GM19397 (cell line): ENCODE measurements around the gene XDH.

ENCODE experiments used
- ATAC-seq: cut with Tn5 transposase; IDR thresholded peaks from one replicate; pipeline ENCODE4 v1.9.1; 2021; ENCODE audit warnings: mild to moderate bottlenecking, moderate library complexity; ENCODE audit not compliant: unreplicated experiment

The XDH gene

GRCh38 chr2:31366733-31367132, 47.8 kb downstream of the XDH start:
- no peak for ATAC-seq

GRCh38 chr2:31365834-31366505, 48.6 kb downstream of the XDH start:
- no peak for ATAC-seq

GRCh38 chr2:31365348-31365747, 49.2 kb downstream of the XDH start:
- ATAC-seq: no peak

GRCh38 chr2:31363956-31364750, 50.4 kb downstream of the XDH start:
- ATAC-seq: no peak

GRCh38 chr2:31362581-31362980, 52.0 kb downstream of the XDH start:
- ATAC-seq: no peak

- ATAC-seq: no peak
These were observed 55.3 kb downstream of the XDH start for GRCh38 chr2:31359229-31359628.

- no peak for ATAC-seq
These were observed 59.7 kb downstream of the XDH start for GRCh38 chr2:31354837-31355236.

GRCh38 chr2:31353179-31353578, 61.4 kb downstream of the XDH start:
- no peak for ATAC-seq

GRCh38 chr2:31349684-31350083, 64.9 kb downstream of the XDH start:
- no peak for ATAC-seq

- ATAC-seq: no peak
These were observed 65.4 kb downstream of the XDH start for GRCh38 chr2:31349160-31349559.

GRCh38 chr2:31348618-31349017, 65.9 kb downstream of the XDH start:
- no peak for ATAC-seq

- no peak for ATAC-seq
These were observed 66.8 kb downstream of the XDH start for GRCh38 chr2:31347750-31348149.

- ATAC-seq: no peak
These were observed 67.2 kb downstream of the XDH start for GRCh38 chr2:31347319-31347718.

GRCh38 chr2:31344447-31344846, 70.1 kb downstream of the XDH start:
- no peak for ATAC-seq

GRCh38 chr2:31341351-31341750, 73.2 kb downstream of the XDH start:
- ATAC-seq: no peak

- no peak for ATAC-seq
These were observed 74.8 kb downstream of the XDH start for GRCh38 chr2:31339696-31340095.

- no peak for ATAC-seq
These were observed 76.7 kb downstream of the XDH start for GRCh38 chr2:31337860-31338259.

GRCh38 chr2:31337197-31337596, 77.3 kb downstream of the XDH start:
- ATAC-seq: no peak

GRCh38 chr2:31335921-31336585, 78.5 kb downstream of the XDH start:
- ATAC-seq: no peak

- ATAC-seq: no peak
These were observed 80.1 kb downstream of the XDH start for GRCh38 chr2:31334311-31335026.

- no peak for ATAC-seq
These were observed 80.9 kb downstream of the XDH start for GRCh38 chr2:31333527-31334183.
